Stromal cell of bone marrow (primary cell): ENCODE measurements around the gene COL1A2.

Experiments used
- DNase-seq: peaks from one replicate; pipeline ENCODE4 v3.0.0-alpha.2; 2012; ENCODE audit warnings: low read depth

Gene COL1A2

GRCh38 chr7:94434042-94434441 is 39.3 kb downstream of the COL1A2 start:
- DNase-seq = peak; percentile 75

DNA sequence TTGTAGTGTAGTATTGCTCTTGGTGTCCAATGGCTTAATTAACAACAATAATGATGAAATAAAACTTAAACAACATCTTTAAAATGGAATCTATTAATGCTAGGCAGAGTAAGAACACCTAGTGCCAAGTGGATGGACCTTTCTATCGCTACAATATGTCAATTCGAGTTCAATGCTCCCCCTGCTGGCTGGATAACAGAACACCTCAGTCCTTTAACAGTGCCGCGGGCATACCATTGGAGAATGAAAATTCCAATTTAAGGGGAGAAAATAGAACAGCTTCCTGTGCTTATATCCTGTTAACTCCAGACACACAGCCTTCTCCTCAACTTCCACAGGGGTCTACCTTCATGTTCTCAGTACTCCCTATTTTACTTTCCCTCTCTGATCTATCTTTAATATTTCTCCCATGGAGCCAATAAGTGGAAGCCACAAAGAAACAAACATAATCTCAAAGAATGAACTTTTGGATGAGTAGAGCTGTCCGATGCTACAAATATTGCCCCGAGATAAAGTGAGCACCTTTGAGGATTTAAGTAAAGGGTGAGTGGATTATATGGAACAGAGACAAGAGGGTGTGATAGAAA is 41.4 kb downstream of the COL1A2 start:
- peak; percentile 67 for DNase-seq

GRCh38 chr7:94436700-94437099 is 42.0 kb downstream of the COL1A2 start:
- DNase-seq = no peak

GRCh38 chr7:94439893-94440381 is 45.2 kb downstream of the COL1A2 start:
- no peak for DNase-seq

- DNase-seq = no peak
Observed at GRCh38 chr7:94440451-94441039, 45.9 kb downstream of the COL1A2 start.

DNA sequence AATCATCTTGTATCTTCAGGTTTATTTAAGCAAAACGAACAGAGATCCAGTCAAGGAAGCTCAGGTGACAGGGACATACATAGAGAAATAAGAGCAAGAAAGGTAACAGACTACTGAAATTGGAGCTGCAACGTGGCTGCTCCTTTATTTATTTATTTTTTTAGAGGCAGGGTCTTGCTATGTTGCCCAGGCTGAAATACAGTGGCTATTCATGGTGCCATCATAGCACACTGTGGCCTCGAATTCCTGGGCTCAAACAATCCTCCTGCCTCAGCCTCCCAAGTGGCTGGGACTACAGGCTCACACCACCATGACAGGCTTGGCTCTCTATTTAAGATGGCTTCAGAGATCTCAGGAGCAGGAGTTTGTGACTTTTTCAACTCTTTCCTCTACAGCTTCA is 46.4 kb downstream of the COL1A2 start:
- no peak for DNase-seq

- DNase-seq = no peak
Observed at GRCh38 chr7:94442639-94443038, 47.9 kb downstream of the COL1A2 start.

GRCh38 chr7:94444813-94445212 is 50.1 kb downstream of the COL1A2 start:
- DNase-seq = no peak

- DNase-seq = no peak
Observed at GRCh38 chr7:94445696-94446194, 51.0 kb downstream of the COL1A2 start.

DNA sequence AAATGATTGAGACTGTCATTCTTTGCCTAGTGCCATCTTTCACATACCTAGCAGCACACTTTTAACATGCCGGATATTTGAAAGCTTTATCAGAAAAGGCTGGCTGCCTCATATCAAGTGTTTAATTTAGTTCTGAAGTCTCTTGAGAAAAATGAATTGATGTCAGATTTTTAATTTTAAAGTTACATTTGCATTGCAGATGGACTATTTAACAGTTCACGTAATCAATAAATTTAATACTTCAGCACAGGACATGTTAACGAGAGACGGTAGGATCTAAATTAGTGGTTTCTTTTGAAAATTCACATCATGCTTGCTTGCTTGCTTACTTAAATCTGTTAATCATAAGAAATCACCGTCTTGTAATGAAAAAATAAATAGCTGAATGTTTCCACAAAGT is 51.6 kb downstream of the COL1A2 start:
- DNase-seq = no peak

GRCh38 chr7:94449151-94449725 is 54.5 kb downstream of the COL1A2 start:
- no peak for DNase-seq

GRCh38 chr7:94450044-94450697 is 55.5 kb downstream of the COL1A2 start:
- no peak for DNase-seq

DNA sequence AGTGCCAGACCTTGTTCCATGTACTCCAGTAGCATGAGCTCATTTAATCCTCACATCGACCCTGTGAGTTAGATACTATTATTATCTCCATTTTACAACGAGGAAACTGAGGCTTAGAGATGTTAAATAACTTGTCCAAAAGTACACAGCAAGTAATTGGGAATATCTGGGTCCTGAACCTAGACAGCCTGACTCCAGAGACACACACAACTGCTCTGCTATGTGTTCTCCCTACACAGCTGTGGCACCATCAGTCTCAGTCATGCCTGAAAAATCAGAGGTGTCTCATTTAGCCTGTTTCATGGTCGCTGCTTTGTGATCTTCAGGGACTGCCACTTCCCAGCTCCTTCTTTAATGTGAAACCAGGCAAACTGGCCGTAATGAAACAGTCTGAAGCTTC is 56.5 kb downstream of the COL1A2 start:
- no peak for DNase-seq

- DNase-seq = no peak
Observed at GRCh38 chr7:94452239-94452638, 57.5 kb downstream of the COL1A2 start.

GRCh38 chr7:94453898-94454297 is 59.2 kb downstream of the COL1A2 start:
- DNase-seq = no peak

DNA sequence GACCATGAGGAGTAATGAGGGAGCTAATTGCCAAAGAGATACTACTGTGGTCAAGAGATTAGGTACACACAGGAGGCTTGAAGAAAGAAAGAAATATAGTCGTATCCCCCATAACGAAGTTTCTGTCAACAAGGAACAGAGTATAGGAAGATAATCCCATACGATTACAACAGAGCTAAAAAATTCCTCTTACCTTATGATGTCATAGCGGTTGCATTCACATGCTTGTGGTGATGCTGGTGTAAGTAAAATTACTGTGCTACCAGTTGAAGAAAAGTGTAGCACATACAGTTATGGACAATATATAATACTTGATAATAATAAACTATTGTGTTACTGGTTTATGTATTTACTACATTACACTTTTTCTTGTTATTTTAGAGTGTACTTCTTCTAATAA is 63.3 kb downstream of the COL1A2 start:
- DNase-seq = no peak

- no peak for DNase-seq
Observed at GRCh38 chr7:94466516-94466915, 71.8 kb downstream of the COL1A2 start.

- DNase-seq = no peak
Observed at GRCh38 chr7:94471604-94472003, 76.9 kb downstream of the COL1A2 start.

- DNase-seq = no peak
Observed at GRCh38 chr7:94472608-94473007, 77.9 kb downstream of the COL1A2 start.

DNA sequence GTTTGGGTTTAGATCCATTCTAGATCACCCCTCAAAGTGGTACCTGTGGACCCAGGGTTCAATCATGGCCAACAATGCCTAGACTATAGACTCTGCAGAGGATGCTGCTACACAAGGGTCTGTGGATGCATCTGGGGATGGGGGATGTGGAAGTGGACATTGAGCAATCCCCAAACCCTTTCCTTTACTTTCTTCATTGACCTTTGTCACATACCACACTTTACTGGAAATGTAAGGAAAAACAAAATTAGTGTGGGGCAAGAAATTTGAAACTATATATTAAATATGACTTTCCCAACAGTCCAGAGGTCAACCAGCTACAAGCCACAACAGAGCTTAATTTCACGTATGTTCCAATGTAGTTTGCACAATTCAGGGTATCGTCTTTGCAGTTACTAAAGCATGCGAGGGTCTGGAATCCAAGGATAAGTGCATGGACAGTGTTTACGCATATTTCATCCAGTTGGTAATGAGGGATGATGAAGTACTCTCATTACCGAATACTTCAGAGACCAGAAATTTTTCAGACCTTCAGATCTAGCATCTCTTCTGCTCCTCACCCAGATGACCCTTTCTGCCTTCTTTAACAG is 81.7 kb downstream of the COL1A2 start:
- DNase-seq = no peak

- no peak for DNase-seq
Observed at GRCh38 chr7:94477878-94478277, 83.2 kb downstream of the COL1A2 start.

DNA sequence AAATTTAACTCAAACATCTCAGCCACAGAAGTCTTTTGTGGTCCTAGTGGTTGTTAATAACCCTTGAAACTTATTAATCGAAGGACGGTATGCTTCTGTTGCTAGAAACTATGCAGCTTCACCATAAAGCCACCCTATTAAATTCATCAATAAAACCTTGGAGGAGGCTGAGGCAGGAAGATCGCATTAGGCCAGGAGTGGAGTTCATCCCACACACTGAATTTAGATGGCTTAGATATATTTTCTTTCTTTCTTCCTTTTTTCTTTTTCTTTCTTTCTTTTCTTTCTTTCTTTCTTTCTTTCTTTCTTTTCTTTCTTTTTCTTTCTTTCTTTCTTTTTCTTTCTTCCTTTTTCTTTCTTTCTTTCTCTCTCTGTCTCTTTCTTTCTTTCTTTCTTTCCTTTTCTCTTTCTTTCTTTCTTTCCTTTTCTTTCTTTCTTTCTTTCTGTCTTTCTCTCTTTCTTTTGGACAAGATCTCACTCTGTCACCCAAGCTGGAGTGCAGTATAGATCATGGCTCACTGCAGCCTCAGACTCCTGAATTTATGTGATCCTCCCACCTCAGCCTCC is 84.0 kb downstream of the COL1A2 start:
- no peak for DNase-seq
